ENCODE measurements around the gene AHCTF1. TPM values are rescaled to one million over a fixed set of nuclear protein-coding genes. Genes with fewer than 3 reads are reported as not detected.

Gene AHCTF1, protein sequence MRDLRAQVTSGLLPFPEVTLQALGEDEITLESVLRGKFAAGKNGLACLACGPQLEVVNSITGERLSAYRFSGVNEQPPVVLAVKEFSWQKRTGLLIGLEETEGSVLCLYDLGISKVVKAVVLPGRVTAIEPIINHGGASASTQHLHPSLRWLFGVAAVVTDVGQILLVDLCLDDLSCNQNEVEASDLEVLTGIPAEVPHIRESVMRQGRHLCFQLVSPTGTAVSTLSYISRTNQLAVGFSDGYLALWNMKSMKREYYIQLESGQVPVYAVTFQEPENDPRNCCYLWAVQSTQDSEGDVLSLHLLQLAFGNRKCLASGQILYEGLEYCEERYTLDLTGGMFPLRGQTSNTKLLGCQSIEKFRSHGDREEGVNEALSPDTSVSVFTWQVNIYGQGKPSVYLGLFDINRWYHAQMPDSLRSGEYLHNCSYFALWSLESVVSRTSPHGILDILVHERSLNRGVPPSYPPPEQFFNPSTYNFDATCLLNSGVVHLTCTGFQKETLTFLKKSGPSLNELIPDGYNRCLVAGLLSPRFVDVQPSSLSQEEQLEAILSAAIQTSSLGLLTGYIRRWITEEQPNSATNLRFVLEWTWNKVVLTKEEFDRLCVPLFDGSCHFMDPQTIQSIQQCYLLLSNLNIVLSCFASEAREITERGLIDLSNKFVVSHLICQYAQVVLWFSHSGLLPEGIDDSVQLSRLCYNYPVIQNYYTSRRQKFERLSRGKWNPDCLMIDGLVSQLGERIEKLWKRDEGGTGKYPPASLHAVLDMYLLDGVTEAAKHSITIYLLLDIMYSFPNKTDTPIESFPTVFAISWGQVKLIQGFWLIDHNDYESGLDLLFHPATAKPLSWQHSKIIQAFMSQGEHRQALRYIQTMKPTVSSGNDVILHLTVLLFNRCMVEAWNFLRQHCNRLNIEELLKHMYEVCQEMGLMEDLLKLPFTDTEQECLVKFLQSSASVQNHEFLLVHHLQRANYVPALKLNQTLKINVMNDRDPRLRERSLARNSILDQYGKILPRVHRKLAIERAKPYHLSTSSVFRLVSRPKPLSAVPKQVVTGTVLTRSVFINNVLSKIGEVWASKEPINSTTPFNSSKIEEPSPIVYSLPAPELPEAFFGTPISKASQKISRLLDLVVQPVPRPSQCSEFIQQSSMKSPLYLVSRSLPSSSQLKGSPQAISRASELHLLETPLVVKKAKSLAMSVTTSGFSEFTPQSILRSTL (N-terminal part only)
- 42.2 and 44.1 TPM in 2 replicates for total RNA-seq (2014; rRNA removed; shearing (Covaris generic))

GRCh38 chr1:246931549-246932365 lies at the start of gene AHCTF1:
Gene AHCTF1 (minus strand): TSS chr1:246931948. CDS start chr1:246918370, 13,578 bp downstream.
- peak; percentile 98 for DNase-seq (ENCODE audit: low read depth)

GRCh38 chr1:246978785-246979184 lies 47.0 kb upstream of the AHCTF1 start:
- no peak for DNase-seq (ENCODE audit: low read depth)

DNA sequence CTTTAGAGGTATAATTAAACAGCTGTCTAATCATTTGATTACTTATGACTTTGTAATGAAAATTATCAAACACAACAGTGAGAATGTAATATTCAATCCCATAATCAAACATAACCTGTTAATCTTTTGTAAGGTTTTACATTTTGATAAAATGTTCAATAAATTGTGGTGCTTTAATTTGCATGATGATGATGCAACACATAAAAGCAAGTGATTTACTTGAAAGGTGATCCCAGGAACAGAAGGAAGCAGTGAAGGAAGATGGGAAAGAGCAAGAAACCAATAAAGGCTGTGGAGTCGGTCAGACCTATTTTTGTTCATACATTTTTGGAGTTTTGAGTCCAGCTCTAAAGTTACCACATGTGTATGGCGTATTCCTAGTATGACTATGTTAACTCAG lies 46.5 kb upstream of the AHCTF1 start:
- no peak for DNase-seq (ENCODE audit: low read depth)

DNA sequence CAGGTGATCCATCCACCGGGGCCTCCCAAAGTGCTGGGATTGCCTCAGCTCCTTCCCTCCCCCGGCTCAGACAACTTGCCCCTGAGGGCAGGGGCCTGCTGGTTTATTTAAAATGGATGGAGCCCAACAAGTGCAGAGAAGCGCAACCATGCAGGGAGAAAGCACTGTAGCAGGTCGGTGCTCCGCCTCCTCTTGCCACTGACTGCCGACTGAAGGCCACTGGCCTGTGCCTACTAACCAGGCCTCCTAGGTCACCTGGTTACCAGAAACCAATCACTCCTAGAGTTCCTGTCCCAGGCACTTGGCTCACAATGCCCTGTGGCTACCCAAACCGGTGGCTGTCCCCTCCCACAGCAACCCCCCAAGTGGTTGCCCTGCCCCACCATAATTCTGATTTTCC lies 40.2 kb upstream of the AHCTF1 start:
- no peak for DNase-seq (ENCODE audit: low read depth)

- DNase-seq (ENCODE audit: low read depth) = peak; percentile 61
Measured at GRCh38 chr1:246971090-246971721, 39.5 kb upstream of the AHCTF1 start.

GRCh38 chr1:246969621-246970020 lies 37.9 kb upstream of the AHCTF1 start:
- DNase-seq (ENCODE audit: low read depth) = no peak

- DNase-seq (ENCODE audit: low read depth) = no peak
Measured at GRCh38 chr1:246966502-246966901, 34.8 kb upstream of the AHCTF1 start.

DNA sequence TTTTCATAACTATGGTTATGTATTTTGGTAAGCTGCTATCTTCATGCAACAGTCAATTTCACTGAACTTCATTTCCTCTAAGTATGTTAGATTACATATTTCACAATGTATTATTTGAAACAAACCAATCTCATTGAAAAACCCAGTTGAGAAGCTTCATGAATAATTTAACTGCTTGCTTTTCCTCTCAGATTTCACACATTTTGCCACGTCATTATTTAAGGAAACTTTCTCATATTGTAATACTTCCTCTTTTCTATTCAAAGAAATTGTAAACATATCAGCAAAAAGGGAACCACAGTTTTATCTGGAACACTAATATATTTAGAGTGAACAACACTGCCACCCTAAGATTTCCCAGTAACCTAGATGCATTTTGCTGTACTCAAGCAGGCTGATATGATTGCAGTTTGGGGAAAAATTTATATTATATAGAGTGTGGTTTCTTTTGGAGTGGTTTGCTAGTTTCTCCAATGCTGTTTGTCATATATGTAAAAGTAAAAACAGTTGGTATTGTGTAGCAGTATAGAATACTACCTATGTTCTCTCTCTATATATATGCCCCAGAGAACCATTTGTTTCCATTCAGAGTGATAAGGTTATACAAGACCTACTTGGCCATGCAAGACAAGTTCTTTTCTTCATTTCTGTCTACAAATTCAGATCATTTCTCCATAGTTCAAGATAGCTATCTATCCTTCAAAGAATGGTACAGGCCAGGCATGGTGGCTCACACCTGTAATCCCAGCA lies 28.4 kb upstream of the AHCTF1 start:
- no peak for DNase-seq (ENCODE audit: low read depth)

- DNase-seq (ENCODE audit: low read depth) = no peak
Measured at GRCh38 chr1:246954126-246954525, 22.4 kb upstream of the AHCTF1 start.

GRCh38 chr1:246951413-246951812 lies 19.7 kb upstream of the AHCTF1 start:
- no peak for DNase-seq (ENCODE audit: low read depth)

GRCh38 chr1:246949956-246950355 lies 18.2 kb upstream of the AHCTF1 start:
- DNase-seq (ENCODE audit: low read depth) = no peak

DNA sequence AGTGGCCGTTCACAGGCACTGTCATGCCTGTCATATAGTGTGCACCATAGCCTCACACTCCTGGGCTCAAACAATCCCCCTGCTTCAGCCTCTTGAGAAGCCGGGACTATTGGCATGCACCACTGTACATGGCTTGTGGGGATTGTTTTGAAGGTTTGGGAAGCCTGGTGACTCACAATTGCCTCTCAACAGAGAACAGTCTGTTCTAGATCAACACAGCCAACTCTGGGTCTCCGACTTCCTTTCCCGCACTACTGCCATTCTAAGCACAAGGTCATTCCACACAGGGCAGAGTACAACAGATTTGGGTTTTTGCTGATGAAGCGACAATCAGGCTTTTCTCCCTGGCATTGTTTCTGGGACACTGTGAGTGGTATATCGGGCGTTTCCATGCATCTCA lies 15.5 kb upstream of the AHCTF1 start:
- DNase-seq (ENCODE audit: low read depth) = peak; percentile 27

DNA sequence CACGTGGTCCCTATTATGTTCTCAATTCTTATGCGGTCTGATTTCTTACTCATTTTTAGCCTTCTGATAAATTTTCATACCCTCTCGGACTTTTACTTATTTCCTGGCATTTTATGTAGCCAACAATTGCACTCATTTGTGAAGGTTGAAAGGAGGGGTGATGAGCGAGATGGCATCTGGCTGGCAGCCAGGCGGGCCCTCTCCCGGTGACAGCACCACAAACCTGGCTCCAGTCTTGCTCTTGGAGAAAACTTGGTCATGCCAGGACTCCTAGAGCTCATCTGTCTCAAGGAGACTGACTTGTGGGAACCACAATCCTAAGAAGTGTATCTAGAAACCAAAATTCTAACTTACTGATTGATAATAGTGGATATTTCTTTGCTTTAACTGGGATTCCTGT lies 14.6 kb upstream of the AHCTF1 start:
- no peak for DNase-seq (ENCODE audit: low read depth)

DNA sequence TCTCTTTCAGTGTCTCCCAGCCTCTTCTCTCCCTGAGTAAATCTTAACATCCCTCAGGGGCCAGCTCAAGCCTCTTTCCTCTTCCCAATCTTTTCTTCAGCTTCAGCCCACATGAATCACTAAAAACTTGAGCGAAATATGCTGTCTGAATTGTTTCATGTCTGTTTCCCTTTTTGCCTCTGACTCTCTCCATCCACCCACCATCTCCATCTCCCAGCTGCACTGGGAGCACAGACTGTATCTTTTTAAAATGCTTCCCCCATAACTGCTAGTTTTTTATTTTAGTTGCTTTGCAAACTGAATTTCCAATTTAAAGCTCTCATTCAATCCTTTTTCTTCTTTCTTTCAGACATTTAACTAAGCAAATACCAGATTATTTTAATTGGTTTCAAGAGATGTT lies 3.0 kb upstream of the AHCTF1 start:
- no peak for DNase-seq (ENCODE audit: low read depth)

DNA sequence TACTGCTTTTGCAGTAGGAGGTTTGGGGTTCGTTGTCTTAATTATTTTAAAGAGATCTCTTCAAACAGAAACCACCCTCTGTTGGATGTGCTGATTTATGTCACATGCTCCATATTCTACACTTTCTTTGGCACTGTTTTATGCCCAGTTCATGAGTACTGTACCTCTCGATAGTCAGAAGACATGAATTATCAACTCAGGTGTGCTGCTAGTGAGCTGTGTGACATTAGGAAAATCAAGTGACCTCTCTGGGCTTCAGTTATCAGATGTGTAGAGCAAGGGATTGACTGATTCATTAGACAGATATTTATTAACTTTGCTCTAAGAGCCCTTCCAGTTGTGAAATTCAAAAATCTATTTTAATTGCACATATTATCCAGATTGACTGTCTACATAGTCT lies 2.1 kb upstream of the AHCTF1 start:
- no peak for DNase-seq (ENCODE audit: low read depth)

DNA sequence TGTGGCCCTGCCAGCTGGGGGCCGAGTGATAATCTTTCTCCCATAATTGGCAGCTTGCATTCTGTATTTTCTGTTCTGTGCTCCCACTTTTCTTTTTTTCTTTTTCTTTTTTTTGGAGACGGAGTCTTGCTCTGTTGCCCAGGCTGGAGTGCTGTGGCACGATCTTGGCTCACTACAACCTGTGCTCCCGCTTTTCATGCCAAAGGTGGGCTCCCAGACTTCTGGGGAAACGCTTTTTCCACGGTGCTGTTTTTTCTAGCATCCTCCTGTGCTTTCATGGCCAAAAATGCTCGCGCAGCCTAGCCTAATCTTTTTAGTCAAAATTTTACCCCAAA lies 585 bp upstream of the AHCTF1 start:
- no peak for DNase-seq (ENCODE audit: low read depth)

DNA sequence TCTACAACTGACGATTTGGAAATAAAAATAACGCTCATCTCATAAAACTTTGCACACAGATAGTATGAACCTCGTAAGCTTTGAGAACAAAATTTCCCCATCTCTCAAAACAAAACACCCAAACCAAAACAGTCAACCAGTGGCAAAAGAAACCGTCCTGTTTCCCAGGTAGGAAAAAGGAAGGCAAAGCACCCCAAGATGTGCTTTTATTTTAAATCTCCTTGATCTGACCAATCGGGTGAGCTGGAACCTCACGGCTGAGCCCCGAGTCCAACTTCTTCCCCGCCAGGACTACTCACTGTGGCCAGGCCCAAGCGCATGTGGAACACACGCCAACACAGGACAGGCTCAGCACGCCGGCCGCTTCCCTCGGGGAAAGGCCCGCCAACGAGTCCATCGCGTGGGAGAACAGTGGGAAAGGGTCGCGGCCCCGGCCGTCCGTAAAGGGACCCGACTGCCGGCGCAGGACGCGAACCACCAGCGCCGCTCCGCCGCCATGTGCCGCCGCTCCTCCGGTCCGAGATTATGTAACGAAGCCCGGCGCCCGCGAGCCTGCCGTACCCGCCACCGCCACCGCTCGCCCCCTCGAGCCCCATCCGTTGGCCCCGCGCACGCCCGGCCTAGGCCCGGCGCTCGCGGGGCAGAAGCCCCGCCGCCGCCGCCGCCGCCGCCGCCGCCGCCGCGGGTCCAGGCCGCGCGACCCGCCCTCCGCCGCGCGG lies 759 bp downstream of the AHCTF1 start:
- DNase-seq (ENCODE audit: low read depth) = peak; percentile 67

DNA sequence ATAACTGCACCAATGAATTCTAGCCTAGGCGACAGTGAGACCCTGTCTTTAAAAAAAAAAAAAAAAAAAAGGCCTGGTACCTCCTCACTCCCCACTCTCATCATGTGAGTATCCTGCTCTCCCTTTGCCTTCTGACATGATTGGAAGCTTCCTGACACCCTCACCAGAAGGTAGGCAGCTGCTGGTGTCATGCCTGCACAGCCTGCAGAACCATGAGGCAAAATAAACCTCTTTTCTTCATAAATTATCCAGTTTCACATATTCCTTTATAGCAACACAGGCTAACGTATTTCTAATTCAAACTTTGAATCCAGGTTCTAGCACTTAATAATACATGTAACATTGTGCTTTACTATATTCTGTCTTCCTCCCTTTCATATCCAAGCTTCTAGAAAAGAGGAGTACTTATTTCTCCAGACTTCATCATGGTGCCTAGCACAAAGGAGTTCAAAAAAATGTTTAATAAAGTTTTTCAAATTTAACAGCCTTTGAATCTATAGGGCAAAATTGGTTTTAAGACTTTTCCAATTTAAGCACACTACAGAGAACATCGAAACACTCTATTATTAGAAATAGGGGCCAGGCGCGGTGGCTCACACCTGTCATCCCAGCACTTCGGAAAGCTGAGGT lies 5.6 kb downstream of the AHCTF1 start:
- DNase-seq (ENCODE audit: low read depth) = no peak

DNA sequence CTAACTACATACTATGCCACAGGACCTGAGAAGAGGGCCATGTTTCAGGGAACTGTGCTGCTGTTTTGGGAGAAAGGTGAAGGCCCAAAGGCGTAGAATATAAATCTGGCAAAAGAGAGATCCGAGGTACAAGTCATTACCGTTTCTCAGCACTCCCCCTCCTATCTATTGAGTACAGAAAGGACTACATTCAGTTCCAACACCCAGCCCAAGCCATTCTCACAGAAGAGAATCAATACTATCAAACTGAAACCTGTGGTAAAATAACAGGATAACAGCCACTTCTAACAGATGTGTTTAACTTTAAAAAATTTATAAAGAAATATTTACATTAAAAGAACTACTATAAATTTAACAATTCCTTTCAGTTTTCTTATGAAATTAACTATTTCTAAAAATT lies 7.8 kb downstream of the AHCTF1 start:
- DNase-seq (ENCODE audit: low read depth) = no peak

Measured in Daoy (cell line).